ENCODE results near the gene ZNF582. TPM values are rescaled to one million over a fixed set of nuclear protein-coding genes. Genes with fewer than 3 reads are reported as not detected.

ZNF582 gene
- total RNA-seq, result 1 to 10 TPM; 1.1 to 2.6 (median 1.3) TPM
- polyA plus RNA-seq, result 1 to 10 TPM; 1.1 to 2.4 (median 1.9) TPM
- long read RNA-seq, donor 1, partial matches to known transcripts, result 0 of 4 reads
- long read RNA-seq, donor 1, other reads (novel, unspliced or antisense), result 0 of 4 reads
- long read RNA-seq, donor 2, partial matches to known transcripts, result 0 of 4 reads
- long read RNA-seq, donor 2, other reads (novel, unspliced or antisense), result 0 of 4 reads

DNA sequence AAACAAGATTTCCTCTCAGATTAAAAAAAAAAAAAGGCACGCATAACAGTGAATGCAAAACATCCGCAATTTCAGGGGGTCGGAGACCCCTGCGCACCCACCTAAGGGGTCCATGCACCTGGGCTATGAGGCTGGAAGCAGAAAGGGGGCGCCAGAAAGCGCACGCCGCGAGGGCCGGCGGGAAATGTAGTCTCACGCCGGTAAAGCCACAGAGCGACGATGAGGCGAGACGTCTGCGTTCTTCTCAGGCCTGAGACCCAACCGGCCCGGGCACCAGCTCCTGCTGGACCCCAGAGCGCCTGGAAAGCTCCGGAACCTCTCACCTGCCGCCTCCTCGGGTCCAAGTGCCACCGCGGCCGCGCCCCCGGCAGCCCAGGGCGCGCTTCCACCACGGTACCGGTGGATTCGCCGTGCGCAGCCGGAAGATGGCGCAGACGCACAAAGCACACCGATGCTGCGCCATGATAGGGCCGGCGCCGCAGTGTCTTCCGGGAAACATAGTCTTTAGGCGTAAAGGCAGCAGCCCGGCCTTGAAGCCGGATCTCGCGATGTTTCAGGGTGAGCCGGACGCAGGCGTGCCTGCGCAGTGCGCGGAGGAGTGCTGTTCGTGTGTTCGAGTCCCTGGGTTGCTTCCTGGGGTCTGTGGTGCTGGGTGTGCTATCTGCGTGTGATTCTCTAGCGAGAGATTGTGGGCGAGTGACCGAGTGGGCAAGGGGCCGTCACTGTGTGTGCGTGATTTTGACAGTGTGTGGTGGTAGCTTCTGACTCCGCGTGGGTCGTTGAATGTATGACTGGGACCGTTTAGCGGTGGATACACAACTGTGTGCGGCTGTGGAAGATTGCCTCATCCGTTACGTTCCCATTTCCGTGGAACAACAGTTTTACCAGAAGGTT, at the start of gene ZNF582:
ZNF582 (minus strand) TSS at position 416 of the 894 bp plus-strand sequence. CDS start 1,782 bp downstream, outside the sequence.
- peak within 1 kb of the TSS; percentile 93 for H3K4me3 ChIP-seq
- H3K27me3 ChIP-seq (ENCODE audit: insufficient read depth in 3 of 3, low read length in 2 of 3), result no peaks in the 10 kb centered on the region
- no peaks in the 10 kb centered on the region for H3K4me1 ChIP-seq
- TF ChIP-seq, protein P1, sequence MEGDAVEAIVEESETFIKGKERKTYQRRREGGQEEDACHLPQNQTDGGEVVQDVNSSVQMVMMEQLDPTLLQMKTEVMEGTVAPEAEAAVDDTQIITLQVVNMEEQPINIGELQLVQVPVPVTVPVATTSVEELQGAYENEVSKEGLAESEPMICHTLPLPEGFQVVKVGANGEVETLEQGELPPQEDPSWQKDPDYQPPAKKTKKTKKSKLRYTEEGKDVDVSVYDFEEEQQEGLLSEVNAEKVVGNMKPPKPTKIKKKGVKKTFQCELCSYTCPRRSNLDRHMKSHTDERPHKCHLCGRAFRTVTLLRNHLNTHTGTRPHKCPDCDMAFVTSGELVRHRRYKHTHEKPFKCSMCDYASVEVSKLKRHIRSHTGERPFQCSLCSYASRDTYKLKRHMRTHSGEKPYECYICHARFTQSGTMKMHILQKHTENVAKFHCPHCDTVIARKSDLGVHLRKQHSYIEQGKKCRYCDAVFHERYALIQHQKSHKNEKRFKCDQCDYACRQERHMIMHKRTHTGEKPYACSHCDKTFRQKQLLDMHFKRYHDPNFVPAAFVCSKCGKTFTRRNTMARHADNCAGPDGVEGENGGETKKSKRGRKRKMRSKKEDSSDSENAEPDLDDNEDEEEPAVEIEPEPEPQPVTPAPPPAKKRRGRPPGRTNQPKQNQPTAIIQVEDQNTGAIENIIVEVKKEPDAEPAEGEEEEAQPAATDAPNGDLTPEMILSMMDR (IDR thresholded peaks at IDR 0.05), result peak; percentile 58
- intact Hi-C loops (cut with DNase I), result no loop called here
- DNase-seq, result peak; percentile 94 to 96
- peak; percentile 99 for ATAC-seq
- H3K36me3 ChIP-seq (ENCODE audit: insufficient read depth in 1 of 2, low read depth in 1 of 2), result peaks cover 16 to 22% of the 10 kb centered on the region in 2 donors
- peak within 1 kb of the TSS; percentile 89 for H3K27ac ChIP-seq
- peaks cover 37% of the 10 kb centered on the region for H3K9me3 ChIP-seq
- WGBS, 3 donors, result 1% methylated on average over 72 to 73 of the region's 73 CpGs

- Histone ChIP-seq H3K9me3 (peaks cover 85% of the 10 kb centered on the region), H3K4me1 (no peaks in the 10 kb centered on the region), H3K36me3 (ENCODE audit: insufficient read depth in 1 of 2, low read depth in 1 of 2) (peaks cover 9 to 15% of the 10 kb centered on the region in 2 donors), H3K4me3 (no peak overlapping the region), H3K27ac (no peak overlapping the region), H3K27me3 (ENCODE audit: insufficient read depth in 3 of 3, low read length in 2 of 3) (no peaks in the 10 kb centered on the region)
- ATAC-seq, result no peak
- no peak for DNase-seq
- intact Hi-C loops (cut with DNase I), result loop anchor here in 1 of 2 donors (5.0 kb wide), 1 partner anchor 1221 kb away; no protein-coding TSS in a partner anchor
- TF ChIP-seq, protein P1 (IDR thresholded peaks at IDR 0.05), result no peak
- WGBS, 3 donors, result 97 to 98% (median 98%) methylated on average over 8 of the region's 8 CpGs
Measured at GRCh38 chr19:56441206-56441792, 48.0 kb upstream of the ZNF582 start.

GRCh38 chr19:56423985-56424353, 30.6 kb upstream of the ZNF582 start:
- 87 to 100% (median 93%) methylated on average over 1 of the region's 1 CpG for WGBS, 3 donors
- TF ChIP-seq, protein P1 (IDR thresholded peaks at IDR 0.05), result no peak
- peaks cover 10 to 17% of the 10 kb centered on the region in 2 donors for H3K36me3 ChIP-seq (ENCODE audit: insufficient read depth in 1 of 2, low read depth in 1 of 2)

DNA sequence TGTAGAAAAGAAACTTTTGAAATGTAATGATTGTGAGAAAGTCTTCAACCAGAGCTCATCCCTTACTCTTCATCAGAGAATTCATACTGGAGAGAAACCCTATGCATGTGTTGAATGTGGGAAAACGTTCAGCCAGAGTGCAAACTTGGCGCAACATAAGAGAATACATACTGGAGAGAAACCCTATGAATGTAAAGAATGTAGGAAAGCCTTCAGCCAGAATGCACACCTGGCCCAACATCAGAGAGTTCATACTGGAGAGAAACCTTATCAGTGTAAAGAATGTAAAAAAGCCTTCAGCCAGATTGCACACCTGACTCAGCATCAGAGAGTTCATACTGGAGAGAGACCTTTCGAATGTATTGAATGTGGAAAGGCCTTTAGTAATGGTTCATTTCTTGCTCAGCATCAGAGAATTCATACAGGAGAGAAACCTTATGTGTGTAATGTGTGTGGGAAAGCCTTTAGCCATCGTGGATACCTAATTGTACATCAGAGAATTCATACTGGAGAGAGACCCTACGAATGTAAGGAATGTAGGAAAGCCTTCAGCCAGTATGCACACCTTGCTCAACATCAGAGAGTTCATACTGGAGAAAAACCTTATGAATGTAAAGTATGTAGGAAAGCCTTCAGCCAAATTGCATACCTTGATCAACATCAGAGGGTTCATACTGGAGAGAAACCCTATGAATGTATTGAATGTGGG, 30.1 kb upstream of the ZNF582 start:
- Histone ChIP-seq H3K4me3 (no peak overlapping the region), H3K27ac (no peak overlapping the region), H3K27me3 (ENCODE audit: insufficient read depth in 3 of 3, low read length in 2 of 3) (no peaks in the 10 kb centered on the region), H3K9me3 (peaks cover 100% of the 10 kb centered on the region), H3K36me3 (ENCODE audit: insufficient read depth in 1 of 2, low read depth in 1 of 2) (peaks cover 10 to 22% of the 10 kb centered on the region in 2 donors), H3K4me1 (no peaks in the 10 kb centered on the region)
- 92 to 99% (median 96%) methylated on average over 5 of the region's 5 CpGs for WGBS, 3 donors
- TF ChIP-seq, protein P1 (IDR thresholded peaks at IDR 0.05), result no peak
- intact Hi-C loops (cut with DNase I), result no loop called here
- ATAC-seq (no peak), DNase-seq (no peak)

More at GRCh38 chr19:56423985-56424353, 30.6 kb upstream of the ZNF582 start:
- DNase-seq (no peak), ATAC-seq (no peak)
- Histone ChIP-seq H3K27ac (no peak overlapping the region), H3K4me1 (no peaks in the 10 kb centered on the region), H3K4me3 (no peak overlapping the region), H3K27me3 (ENCODE audit: insufficient read depth in 3 of 3, low read length in 2 of 3) (no peaks in the 10 kb centered on the region), H3K9me3 (peaks cover 100% of the 10 kb centered on the region)
- intact Hi-C loops (cut with DNase I), result no loop called here
